ENCODE results near the gene WDR90. TPM values are rescaled to one million over a fixed set of nuclear protein-coding genes. Genes with fewer than 3 reads are reported as not detected.
A peak's percentile ranks its signal among the peaks of the same experiment; 100 is the strongest.

Gene WDR90
- 10 to 100 TPM; 26.9 to 83.7 (median 54.1) TPM for total RNA-seq

- H3K27ac ChIP-seq, result peak within 1 kb of the TSS; percentile 70 to 91 (median 90)
- TF ChIP-seq EP300 (IDR thresholded peaks at IDR 0.05), result peak in 1 of 2 donors; percentile 86
- TF ChIP-seq POLR2A (IDR thresholded peaks at IDR 0.05), result peak in 1 of 2 donors; percentile 70
- peak in 1 of 5 experiments; percentile 39 for TF ChIP-seq CTCF (IDR thresholded peaks at IDR 0.05)
- WGBS, 2 donors, result 1 to 2% methylated on average over 42 to 57 of the region's 91 CpGs
- H3K4me1 ChIP-seq, result peaks cover 0 to 51% (median 21%) of the 10 kb centered on the region in 4 donors
- peak; percentile 85 to 86 for DNase-seq (ENCODE audit: low spot score in 2 of 2)
- peaks cover 0 to 31% (median 0%) of the 10 kb centered on the region in 3 donors for H3K36me3 ChIP-seq
- H3K27me3 ChIP-seq, result no peaks in the 10 kb centered on the region
- no peaks in the 10 kb centered on the region for H3K9me3 ChIP-seq
- peak within 1 kb of the TSS; percentile 42 to 93 (median 66) for H3K4me3 ChIP-seq
Observed at GRCh38 chr16:648781-649589, at the start of gene WDR90. Gene WDR90, plus strand, starts transcription at chr16:649365. Its CDS starts 52 bp downstream, at chr16:649417.

GRCh38 chr16:600781-601180, 48.4 kb upstream of the WDR90 start:
- no peak for DNase-seq (ENCODE audit: low spot score in 2 of 2)
- no peaks in the 10 kb centered on the region for H3K9me3 ChIP-seq
- no peak for TF ChIP-seq CTCF (IDR thresholded peaks at IDR 0.05)
- no peak for TF ChIP-seq EP300 (IDR thresholded peaks at IDR 0.05)
- no peak for TF ChIP-seq POLR2A (IDR thresholded peaks at IDR 0.05)
- no peaks in the 10 kb centered on the region for H3K27me3 ChIP-seq
- no peak overlapping the region for H3K4me3 ChIP-seq
- H3K27ac ChIP-seq, result no peak overlapping the region
- peaks cover 0 to 34% (median 4%) of the 10 kb centered on the region in 3 donors for H3K36me3 ChIP-seq
- no peaks in the 10 kb centered on the region for H3K4me1 ChIP-seq
- WGBS, 2 donors, result 54 to 61% methylated on average over 7 of the region's 7 CpGs

GRCh38 chr16:603933-604332, 45.2 kb upstream of the WDR90 start:
- peaks cover 0 to 16% (median 4%) of the 10 kb centered on the region in 3 donors for H3K36me3 ChIP-seq
- no peak for DNase-seq (ENCODE audit: low spot score in 2 of 2)
- no peak overlapping the region for H3K4me3 ChIP-seq
- peaks cover 0 to 2% (median 0%) of the 10 kb centered on the region in 4 donors for H3K4me1 ChIP-seq
- no peaks in the 10 kb centered on the region for H3K9me3 ChIP-seq
- TF ChIP-seq EP300 (IDR thresholded peaks at IDR 0.05) (no peak), POLR2A (IDR thresholded peaks at IDR 0.05) (no peak)
- 75 to 77% methylated on average over 5 of the region's 5 CpGs for WGBS, 2 donors
- no peaks in the 10 kb centered on the region for H3K27me3 ChIP-seq
- H3K27ac ChIP-seq, result no peak overlapping the region

- Histone ChIP-seq H3K9me3 (no peaks in the 10 kb centered on the region), H3K4me3 (no peak overlapping the region), H3K4me1 (peaks cover 0 to 26% (median 10%) of the 10 kb centered on the region in 4 donors), H3K36me3 (peaks cover 0 to 11% (median 0%) of the 10 kb centered on the region in 3 donors), H3K27me3 (no peaks in the 10 kb centered on the region), H3K27ac (no peak overlapping the region)
- WGBS, 2 donors, result 93 to 97% methylated on average over 15 to 21 of the region's 22 CpGs
- DNase-seq (ENCODE audit: low spot score in 2 of 2), result no peak
- TF ChIP-seq CTCF (IDR thresholded peaks at IDR 0.05) (no peak), EP300 (IDR thresholded peaks at IDR 0.05) (no peak), POLR2A (IDR thresholded peaks at IDR 0.05) (no peak)
Observed at GRCh38 chr16:606656-607307, 42.4 kb upstream of the WDR90 start.

- no peaks in the 10 kb centered on the region for H3K27me3 ChIP-seq
- TF ChIP-seq POLR2A (IDR thresholded peaks at IDR 0.05), result no peak
- no peak for TF ChIP-seq EP300 (IDR thresholded peaks at IDR 0.05)
- TF ChIP-seq CTCF (IDR thresholded peaks at IDR 0.05), result no peak
- no peak for DNase-seq (ENCODE audit: low spot score in 2 of 2)
- H3K9me3 ChIP-seq, result no peaks in the 10 kb centered on the region
- 80 to 82% methylated on average over 10 of the region's 10 CpGs for WGBS, 2 donors
- H3K27ac ChIP-seq, result no peak overlapping the region
- H3K36me3 ChIP-seq, result peaks cover 0 to 6% (median 0%) of the 10 kb centered on the region in 3 donors
- peaks cover 0 to 26% (median 10%) of the 10 kb centered on the region in 4 donors for H3K4me1 ChIP-seq
- H3K4me3 ChIP-seq, result no peak overlapping the region
Observed at GRCh38 chr16:608019-608418, 41.1 kb upstream of the WDR90 start.
